Measurements from ENCODE around the gene DLG5.

DNA sequence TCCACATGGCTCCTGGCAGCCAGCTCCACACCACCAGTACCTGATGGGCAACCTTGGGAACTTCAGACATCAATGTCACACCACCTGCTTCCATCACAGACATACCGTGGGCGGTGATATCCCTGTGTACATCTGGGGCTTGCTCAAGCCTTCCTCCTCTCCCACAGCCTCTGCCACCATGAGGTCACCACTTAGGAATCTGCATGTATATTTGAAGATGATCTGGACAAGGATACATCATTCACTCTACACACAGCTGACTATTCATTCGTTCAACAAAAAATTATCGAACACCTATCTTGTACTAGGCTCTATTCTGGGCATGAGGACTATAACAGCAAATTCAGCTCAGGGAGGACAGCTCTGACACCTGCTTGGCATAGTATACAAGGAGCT is 6.8 kb downstream of the DLG5 start:
- TF ChIP-seq RAD21 (IDR thresholded peaks at IDR 0.05; ENCODE audit: low read depth) (no peak), TEAD4 (IDR thresholded peaks at IDR 0.05) (no peak; the same call in 1 of the 2 replicates), YY1 (IDR thresholded peaks at IDR 0.05; ENCODE audit: low read depth) (no peak)
- TF ChIP-seq, protein P1, sequence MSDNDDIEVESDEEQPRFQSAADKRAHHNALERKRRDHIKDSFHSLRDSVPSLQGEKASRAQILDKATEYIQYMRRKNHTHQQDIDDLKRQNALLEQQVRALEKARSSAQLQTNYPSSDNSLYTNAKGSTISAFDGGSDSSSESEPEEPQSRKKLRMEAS (IDR thresholded peaks at IDR 0.05): no peak
- TF ChIP-seq, protein P2, sequence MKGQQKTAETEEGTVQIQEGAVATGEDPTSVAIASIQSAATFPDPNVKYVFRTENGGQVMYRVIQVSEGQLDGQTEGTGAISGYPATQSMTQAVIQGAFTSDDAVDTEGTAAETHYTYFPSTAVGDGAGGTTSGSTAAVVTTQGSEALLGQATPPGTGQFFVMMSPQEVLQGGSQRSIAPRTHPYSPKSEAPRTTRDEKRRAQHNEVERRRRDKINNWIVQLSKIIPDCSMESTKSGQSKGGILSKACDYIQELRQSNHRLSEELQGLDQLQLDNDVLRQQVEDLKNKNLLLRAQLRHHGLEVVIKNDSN (IDR thresholded peaks at IDR 0.05): no peak
